Stimulated activated CD4-positive, alpha-beta T cell treated with anti-CD3 and anti-CD28 coated beads, Interleukin-2, amount 100 ng/mL, for 48 hours (primary cell): ENCODE measurements around the gene IKZF4.
"Not testable (repeated sequence)": the region's sequence is repeated elsewhere in the genome, so short reads cannot be mapped to it uniquely, and the experiment has no call there.

Experiments
- DNase-seq, 2 donors: peaks; one replicate each; pipeline ENCODE4 v3.0.0-alpha.2; 2020

Gene IKZF4

GRCh38 chr12:56020423-56021184 is at the start of gene IKZF4:
IKZF4 (plus strand) TSS chr12:56021043; CDS start chr12:56021494, 451 bp downstream.
- no peak for DNase-seq

GRCh38 chr12:55972042-55972441 is 48.8 kb upstream of the IKZF4 start:
- DNase-seq: no peak

GRCh38 chr12:55972456-55972855 is 48.4 kb upstream of the IKZF4 start:
- DNase-seq: no peak

GRCh38 chr12:55972911-55973598 is 47.8 kb upstream of the IKZF4 start:
- no peak for DNase-seq

- peak; percentile 89 to 95 for DNase-seq
Observed at GRCh38 chr12:55973599-55974307, 47.1 kb upstream of the IKZF4 start, which contains the start of gene RAB5B. RAB5B (plus strand) TSS chr12:55974078; CDS start chr12:55986961, 12,883 bp downstream.

- peak; percentile 20 to 23 for DNase-seq
Observed at GRCh38 chr12:55974308-55974730, 46.5 kb upstream of the IKZF4 start.

GRCh38 chr12:55978393-55978792 is 42.5 kb upstream of the IKZF4 start:
- no peak for DNase-seq

- DNase-seq: no peak
Observed at GRCh38 chr12:55979069-55979468, 41.8 kb upstream of the IKZF4 start.

GRCh38 chr12:55981882-55982281 is 39.0 kb upstream of the IKZF4 start:
- DNase-seq: not testable (repeated sequence)

GRCh38 chr12:55982319-55982936 is 38.4 kb upstream of the IKZF4 start:
- no peak for DNase-seq

GRCh38 chr12:55983232-55983842 is 37.5 kb upstream of the IKZF4 start:
- no peak for DNase-seq

GRCh38 chr12:55984861-55985260 is 36.0 kb upstream of the IKZF4 start:
- DNase-seq: no peak

- no peak for DNase-seq
Observed at GRCh38 chr12:55985341-55985740, 35.5 kb upstream of the IKZF4 start.

GRCh38 chr12:55985976-55986375 is 34.9 kb upstream of the IKZF4 start:
- DNase-seq: not testable (repeated sequence)

GRCh38 chr12:55991110-55991509 is 29.7 kb upstream of the IKZF4 start:
- no peak for DNase-seq

GRCh38 chr12:55993230-55993853 is 27.5 kb upstream of the IKZF4 start:
- DNase-seq: no peak

- DNase-seq: no peak
Observed at GRCh38 chr12:55995366-55995765, 25.5 kb upstream of the IKZF4 start.

GRCh38 chr12:55996201-55996714 is 24.6 kb upstream of the IKZF4 start:
- DNase-seq: peak; percentile 63 to 69

- peak in 1 of 2 donors; percentile 26 for DNase-seq
Observed at GRCh38 chr12:55996715-55997534, 23.9 kb upstream of the IKZF4 start, which contains the start of gene SUOX. SUOX (plus strand) TSS chr12:55997276; CDS start chr12:56002222, 4,946 bp downstream.

- DNase-seq: no peak
Observed at GRCh38 chr12:55997535-55997859, 23.3 kb upstream of the IKZF4 start.

- DNase-seq: not testable (repeated sequence)
Observed at GRCh38 chr12:55999522-55999921, 21.3 kb upstream of the IKZF4 start.
